HEK293 (cell line): Measurements from ENCODE around the gene SLC16A5.
A peak's percentile ranks its signal among the peaks of the same experiment; 100 is the strongest.

Experiments used
- CTCF ChIA-PET: fragments of 350-600 bp; formaldehyde crosslinking; extraction: SDS; loops from one replicate; lab custom pipeline; 2021; ENCODE audit warnings: antibody characterized with exemption; lab: Yijun Ruan, JAX
- POLR2A ChIA-PET: fragments of 300-600 bp; formaldehyde crosslinking; extraction: SDS; loops from one replicate; lab custom pipeline; 2020; ENCODE audit warnings: antibody characterized with exemption, inconsistent platforms; lab: Yijun Ruan, JAX
- H3K27ac ChIP-seq: fragments of 200-500 bp; sonication (Bioruptor generic); 2 replicates; pipeline ENCODE4 v1.5.1; 2014; ENCODE audit warnings: low read depth, low read length, control low read depth, inconsistent platforms; ENCODE audit errors: extremely low read depth
- H3K36me3 ChIP-seq, 2 experiments: fragments of 200-500 bp in 1 of 2; sonication (Bioruptor generic) in 1 of 2; 1 replicate in 1 of 2; 2 replicates in 1 of 2; pipeline ENCODE4 v1.5.1; 2014 to 2017; ENCODE audit warnings: inconsistent platforms in 2 of 2, low read length in 2 of 2; ENCODE audit not compliant: control insufficient read depth in 2 of 2, insufficient read depth in 1 of 2
- H3K4me1 ChIP-seq: fragments of 200-500 bp; sonication (Bioruptor generic); 2 replicates; pipeline ENCODE4 v1.5.1; 2014; ENCODE audit warnings: mild to moderate bottlenecking, low read length, inconsistent platforms; ENCODE audit not compliant: control insufficient read depth, insufficient read depth
- H3K4me3 ChIP-seq: 2 replicates; pipeline ENCODE4 v1.5.1; 2011; ENCODE audit warnings: low read depth, mild to moderate bottlenecking, control low read depth, low read length, moderate library complexity
- H3K9me3 ChIP-seq: fragments of 200-500 bp; sonication (Bioruptor generic); 2 replicates; pipeline ENCODE4 v1.5.1; 2014; ENCODE audit warnings: low read depth, low read length, inconsistent platforms; ENCODE audit not compliant: control insufficient read depth, insufficient read depth
- PRDM10 ChIP-seq: fragments of 450-650 bp; formaldehyde crosslinking; IDR thresholded peaks from 2 replicates; pipeline ENCODE4 v1.5.1; 2016; ENCODE audit warnings: missing biosample characterization, missing genetic modification characterization
- PRDM2 ChIP-seq: fragments of 450-650 bp; formaldehyde crosslinking; IDR thresholded peaks from 2 replicates; pipeline ENCODE4 v1.5.1; 2016; ENCODE audit warnings: missing biosample characterization, missing genetic modification characterization, borderline replicate concordance
- PRDM6 ChIP-seq: fragments of 450-650 bp; formaldehyde crosslinking; IDR thresholded peaks from 2 replicates; pipeline ENCODE4 v1.5.1; 2017; ENCODE audit warnings: missing biosample characterization, missing genetic modification characterization
- SCRT2 ChIP-seq: fragments of 450-650 bp; formaldehyde crosslinking; IDR thresholded peaks from 2 replicates; pipeline ENCODE4 v1.5.1; 2016; ENCODE audit warnings: missing biosample characterization, missing genetic modification characterization
- ZBTB20 ChIP-seq: fragments of 450-650 bp; formaldehyde crosslinking; IDR thresholded peaks from 2 replicates; pipeline ENCODE4 v1.5.1; 2016; ENCODE audit warnings: missing biosample characterization, missing genetic modification characterization
- ZBTB44 ChIP-seq: fragments of 450-650 bp; IDR thresholded peaks from 2 replicates; pipeline ENCODE4 v1.5.1; 2018; ENCODE audit warnings: missing biosample characterization, mild to moderate bottlenecking, missing genetic modification characterization
- ZNF112 ChIP-seq: fragments of 450-650 bp; formaldehyde crosslinking; IDR thresholded peaks from 2 replicates; pipeline ENCODE4 v1.5.0; 2017; ENCODE audit warnings: missing biosample characterization, missing genetic modification characterization
- ZNF26 ChIP-seq: fragments of 450-650 bp; formaldehyde crosslinking; IDR thresholded peaks from 2 replicates; pipeline ENCODE4 v1.5.1; 2016; ENCODE audit warnings: missing biosample characterization, missing genetic modification characterization
- ZNF274 ChIP-seq, 2 experiments: fragments of 200-500 bp in 1 of 2; fragments of 450-650 bp in 1 of 2; sonication (Bioruptor generic) in 1 of 2; formaldehyde crosslinking in 1 of 2; IDR thresholded peaks; 2 replicates each; pipeline versions ENCODE4 v1.5.1 to v1.6.1; 2014 to 2016; ENCODE audit warnings: borderline replicate concordance in 1 of 2, inconsistent platforms in 1 of 2, low read length in 1 of 2, missing biosample characterization in 1 of 2, missing genetic modification characterization in 1 of 2
- ZNF324 ChIP-seq: fragments of 450-650 bp; formaldehyde crosslinking; IDR thresholded peaks from 2 replicates; pipeline ENCODE4 v1.5.1; 2016; ENCODE audit warnings: missing biosample characterization, missing genetic modification characterization
- ZNF514 ChIP-seq: fragments of 450-650 bp; formaldehyde crosslinking; IDR thresholded peaks from 2 replicates; pipeline ENCODE4 v1.5.1; 2016; ENCODE audit warnings: missing biosample characterization, missing genetic modification characterization
- ZNF658 ChIP-seq: fragments of 450-650 bp; formaldehyde crosslinking; IDR thresholded peaks from 2 replicates; pipeline ENCODE4; 2016; ENCODE audit warnings: missing biosample characterization, missing genetic modification characterization
- ZNF677 ChIP-seq: fragments of 450-650 bp; IDR thresholded peaks from 2 replicates; pipeline ENCODE4 v1.5.0; 2018; ENCODE audit warnings: missing biosample characterization, mild to moderate bottlenecking, missing genetic modification characterization, moderate library complexity
- ZNF701 ChIP-seq: fragments of 450-650 bp; formaldehyde crosslinking; IDR thresholded peaks from 2 replicates; pipeline ENCODE4 v1.5.1; 2016; ENCODE audit warnings: missing biosample characterization, missing genetic modification characterization
- ZSCAN4 ChIP-seq: fragments of 450-650 bp; formaldehyde crosslinking; IDR thresholded peaks from 2 replicates; pipeline ENCODE4 v1.5.1; 2017; ENCODE audit warnings: missing biosample characterization, missing genetic modification characterization

Gene SLC16A5

GRCh38 chr17:75096082-75096625, 8.4 kb downstream of the SLC16A5 start (continued):
- TF ChIP-seq ZBTB44, result no peak
- no peak for TF ChIP-seq ZBTB20 (tag by site-specific recombination)
- peak; percentile 64 for TF ChIP-seq PRDM10 (tag by site-specific recombination)
- TF ChIP-seq ZNF26, result no peak
- TF ChIP-seq, all 188 proteins: peak for 16

GRCh38 chr17:75097865-75098264, 10.1 kb downstream of the SLC16A5 start:
- Histone ChIP-seq H3K4me1 (no peaks in the 10 kb centered on the region; the same call in 1 of the 2 replicates), H3K27ac (no peak overlapping the region), H3K36me3 (peaks cover 0 to 19% of the 10 kb centered on the region in 2 experiments; a peak in 1 of 3 replicates), H3K4me3 (no peak overlapping the region), H3K9me3 (no peaks in the 10 kb centered on the region)
- ChIA-PET POLR2A (interaction anchor here (1.1 to 2.8 kb wide), 2 partner anchors 8 to 33 kb away, joined by 4 to 19 read pairs; no protein-coding TSS in a partner anchor), CTCF (interaction anchor here (0.8 kb wide), 1 partner anchor 85 kb away, joined by 3 read pairs; the partner anchor contains the start of gene MRPL58)
- TF ChIP-seq PRDM6 (no peak), ZSCAN4 (no peak), ZNF514 (tag by site-specific recombination) (no peak), PRDM2 (tag by site-specific recombination) (no peak), ZNF677 (no peak), ZNF274 (IDR thresholded peaks at IDR 0.05; ENCODE audit: low read length) (no peak), ZNF274 (tag by site-specific recombination; IDR thresholded peaks at IDR 0.05; ENCODE audit: borderline replicate concordance) (no peak), ZNF112 (tag by site-specific recombination) (no peak), ZNF658 (no peak), ZNF324 (tag by site-specific recombination) (no peak), ZNF701 (tag by site-specific recombination) (no peak), SCRT2 (no peak)
